Measurements from ENCODE around the gene OR2T8. TPM values are rescaled to one million over a fixed set of nuclear protein-coding genes. Genes with fewer than 3 reads are reported as not detected.

OR2T8 gene
- total RNA-seq, 2 donors from 2014 or later, result not detected

DNA sequence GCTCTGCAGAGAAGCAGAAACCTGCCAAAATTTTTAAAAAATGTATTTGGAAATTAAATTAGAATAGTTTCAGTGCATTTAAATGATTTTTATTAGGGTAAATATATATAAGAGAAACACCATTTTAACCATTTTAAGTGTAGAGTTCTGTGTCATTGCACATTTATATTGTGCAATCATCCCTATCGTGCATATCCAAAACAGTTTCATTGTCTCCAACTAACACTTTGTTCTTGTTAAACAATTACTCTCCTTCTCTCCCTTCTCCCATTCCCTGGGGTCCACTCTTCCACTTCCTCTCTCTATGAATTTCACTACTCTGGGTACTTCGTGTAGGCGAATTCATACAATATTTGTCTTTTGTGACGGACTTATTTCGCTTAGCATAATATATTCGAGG, 22.6 kb downstream of the OR2T8 start:
- no peaks in the 10 kb centered on the region for H3K27me3 ChIP-seq (ENCODE audit: control insufficient read depth, insufficient read depth, low read length, poor library complexity, severe bottlenecking)
- H3K9me3 ChIP-seq (ENCODE audit: control insufficient read depth, low read length), result peaks cover 74% of the 10 kb centered on the region
- no peaks in the 10 kb centered on the region for H3K4me1 ChIP-seq (ENCODE audit: control insufficient read depth, insufficient read depth, low read length)
- Mint-ChIP-seq H3K27ac (no peak overlapping the region), H3K27me3 (ENCODE audit: insufficient read depth) (no peaks in the 10 kb centered on the region), H3K9me3 (peaks cover 57% of the 10 kb centered on the region), H3K36me3 (ENCODE audit: low read depth) (no peaks in the 10 kb centered on the region), H3K4me3 (no peak overlapping the region), H3K4me1 (no peaks in the 10 kb centered on the region)
- no peak overlapping the region for H3K27ac ChIP-seq (ENCODE audit: low read depth, low read length)
- H3K9ac ChIP-seq (ENCODE audit: extremely low read depth, low read length, poor library complexity, severe bottlenecking), result no peak overlapping the region
- TF ChIP-seq, protein P1, sequence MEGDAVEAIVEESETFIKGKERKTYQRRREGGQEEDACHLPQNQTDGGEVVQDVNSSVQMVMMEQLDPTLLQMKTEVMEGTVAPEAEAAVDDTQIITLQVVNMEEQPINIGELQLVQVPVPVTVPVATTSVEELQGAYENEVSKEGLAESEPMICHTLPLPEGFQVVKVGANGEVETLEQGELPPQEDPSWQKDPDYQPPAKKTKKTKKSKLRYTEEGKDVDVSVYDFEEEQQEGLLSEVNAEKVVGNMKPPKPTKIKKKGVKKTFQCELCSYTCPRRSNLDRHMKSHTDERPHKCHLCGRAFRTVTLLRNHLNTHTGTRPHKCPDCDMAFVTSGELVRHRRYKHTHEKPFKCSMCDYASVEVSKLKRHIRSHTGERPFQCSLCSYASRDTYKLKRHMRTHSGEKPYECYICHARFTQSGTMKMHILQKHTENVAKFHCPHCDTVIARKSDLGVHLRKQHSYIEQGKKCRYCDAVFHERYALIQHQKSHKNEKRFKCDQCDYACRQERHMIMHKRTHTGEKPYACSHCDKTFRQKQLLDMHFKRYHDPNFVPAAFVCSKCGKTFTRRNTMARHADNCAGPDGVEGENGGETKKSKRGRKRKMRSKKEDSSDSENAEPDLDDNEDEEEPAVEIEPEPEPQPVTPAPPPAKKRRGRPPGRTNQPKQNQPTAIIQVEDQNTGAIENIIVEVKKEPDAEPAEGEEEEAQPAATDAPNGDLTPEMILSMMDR (conservative IDR thresholded peaks at IDR 0.05), result no peak
- 67 to 83% methylated on average over 3 to 6 of the region's 6 CpGs for WGBS, 2 experiments (ENCODE audit: insufficient coverage in 1 of 2, insufficient read length in 1 of 2)
- no peak overlapping the region for H3K4me3 ChIP-seq (ENCODE audit: low read length)
- H3K36me3 ChIP-seq (ENCODE audit: control insufficient read depth, insufficient read depth, low read length), result no peaks in the 10 kb centered on the region
- DNase-seq, result no peak

DNA sequence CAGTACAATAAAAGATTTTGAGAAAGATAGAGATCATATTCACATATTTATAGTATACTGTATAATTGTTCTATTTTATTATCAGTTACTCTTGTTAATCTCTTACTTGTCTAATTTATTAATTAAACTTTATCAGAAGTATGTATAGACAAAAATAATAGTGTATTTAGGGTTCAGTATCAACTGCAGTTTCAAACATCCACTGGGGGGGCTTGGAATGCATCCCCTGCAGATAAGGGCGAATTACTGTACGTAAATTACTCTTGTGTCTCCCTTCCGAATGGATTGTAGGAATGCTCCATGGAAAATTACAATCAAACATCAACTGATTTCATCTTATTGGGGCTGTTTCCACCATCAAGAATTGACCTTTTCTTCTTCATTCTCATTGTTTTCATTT, 28.5 kb downstream of the OR2T8 start, which contains the start of gene OR2L8:
TSS of gene OR2L8 (plus strand) at position 301 of the 400 bp plus-strand sequence. CDS start at position 301, 0 bp downstream.
- DNase-seq, result no peak
- Mint-ChIP-seq H3K27ac (no peak within 1 kb of the TSS), H3K36me3 (ENCODE audit: low read depth) (no peaks in the 10 kb centered on the region), H3K9me3 (peaks cover 80% of the 10 kb centered on the region), H3K4me3 (no peak within 1 kb of the TSS), H3K4me1 (no peaks in the 10 kb centered on the region), H3K27me3 (ENCODE audit: insufficient read depth) (no peaks in the 10 kb centered on the region)
- Histone ChIP-seq H3K4me1 (ENCODE audit: control insufficient read depth, insufficient read depth, low read length) (no peaks in the 10 kb centered on the region), H3K27ac (ENCODE audit: low read depth, low read length) (no peak within 1 kb of the TSS), H3K36me3 (ENCODE audit: control insufficient read depth, insufficient read depth, low read length) (no peaks in the 10 kb centered on the region), H3K27me3 (ENCODE audit: control insufficient read depth, insufficient read depth, low read length, poor library complexity, severe bottlenecking) (no peaks in the 10 kb centered on the region), H3K4me3 (ENCODE audit: low read length) (no peak within 1 kb of the TSS), H3K9ac (ENCODE audit: extremely low read depth, low read length, poor library complexity, severe bottlenecking) (no peak within 1 kb of the TSS), H3K9me3 (ENCODE audit: control insufficient read depth, low read length) (peaks cover 76% of the 10 kb centered on the region)
- WGBS, 2 experiments (ENCODE audit: insufficient coverage in 1 of 2, insufficient read length in 1 of 2), result 82 to 83% methylated on average over 3 of the region's 3 CpGs
- TF ChIP-seq, protein P1 (conservative IDR thresholded peaks at IDR 0.05), result no peak

DNA sequence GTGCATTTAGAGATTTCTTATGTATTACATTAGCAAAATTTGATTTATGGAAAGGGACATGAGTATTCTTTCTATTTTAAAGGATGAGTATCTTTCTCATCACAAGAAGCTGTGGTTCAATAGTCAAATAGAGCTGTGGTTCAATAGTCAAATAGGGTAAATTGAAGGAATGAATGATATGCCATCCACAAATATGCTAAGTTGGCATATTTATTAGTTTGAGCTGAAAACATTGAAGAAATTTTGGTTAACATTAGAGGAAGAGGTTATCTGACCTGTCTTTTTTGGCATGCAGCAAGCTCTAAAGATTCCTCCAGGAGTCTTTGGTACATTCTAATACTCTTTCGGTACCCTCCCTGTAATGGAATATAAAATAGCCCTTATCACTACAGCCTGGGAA, 33.4 kb downstream of the OR2T8 start:
- no peak overlapping the region for H3K27ac Mint-ChIP-seq
- H3K9me3 Mint-ChIP-seq, result peaks cover 68% of the 10 kb centered on the region
- WGBS, 2 experiments (ENCODE audit: insufficient coverage in 1 of 2, insufficient read length in 1 of 2), result 100% methylated on average over 1 of the region's 1 CpG; no CpG with 5 or more reads in 1 of the 2 experiments
- TF ChIP-seq, protein P1 (conservative IDR thresholded peaks at IDR 0.05), result no peak
- no peak for DNase-seq
- no peaks in the 10 kb centered on the region for H3K36me3 Mint-ChIP-seq (ENCODE audit: low read depth)
- H3K4me1 ChIP-seq (ENCODE audit: control insufficient read depth, insufficient read depth, low read length), result no peaks in the 10 kb centered on the region
- H3K27me3 ChIP-seq (ENCODE audit: control insufficient read depth, insufficient read depth, low read length, poor library complexity, severe bottlenecking), result no peaks in the 10 kb centered on the region
- H3K4me1 Mint-ChIP-seq, result no peaks in the 10 kb centered on the region
- H3K9me3 ChIP-seq (ENCODE audit: control insufficient read depth, low read length), result peaks cover 46% of the 10 kb centered on the region
- H3K4me3 ChIP-seq (ENCODE audit: low read length), result no peak overlapping the region
- H3K4me3 Mint-ChIP-seq, result no peak overlapping the region
- H3K36me3 ChIP-seq (ENCODE audit: control insufficient read depth, insufficient read depth, low read length), result no peaks in the 10 kb centered on the region
- no peak overlapping the region for H3K9ac ChIP-seq (ENCODE audit: extremely low read depth, low read length, poor library complexity, severe bottlenecking)
- no peaks in the 10 kb centered on the region for H3K27me3 Mint-ChIP-seq (ENCODE audit: insufficient read depth)
- H3K27ac ChIP-seq (ENCODE audit: low read depth, low read length), result no peak overlapping the region
